Activated CD8-positive, alpha-beta memory T cell treated with anti-CD3 and anti-CD28 coated beads for 24 hours (primary cell): Measurements from ENCODE around the gene EED.
A peak's percentile ranks its signal among the peaks of the same experiment; 100 is the strongest.
"Not testable (repeated sequence)": the region's sequence is repeated elsewhere in the genome, so short reads cannot be mapped to it uniquely, and the experiment has no call there.

Experiments used
- DNase-seq: peaks from one replicate; pipeline ENCODE4 v3.0.0-alpha.2; 2020

Gene EED

DNA sequence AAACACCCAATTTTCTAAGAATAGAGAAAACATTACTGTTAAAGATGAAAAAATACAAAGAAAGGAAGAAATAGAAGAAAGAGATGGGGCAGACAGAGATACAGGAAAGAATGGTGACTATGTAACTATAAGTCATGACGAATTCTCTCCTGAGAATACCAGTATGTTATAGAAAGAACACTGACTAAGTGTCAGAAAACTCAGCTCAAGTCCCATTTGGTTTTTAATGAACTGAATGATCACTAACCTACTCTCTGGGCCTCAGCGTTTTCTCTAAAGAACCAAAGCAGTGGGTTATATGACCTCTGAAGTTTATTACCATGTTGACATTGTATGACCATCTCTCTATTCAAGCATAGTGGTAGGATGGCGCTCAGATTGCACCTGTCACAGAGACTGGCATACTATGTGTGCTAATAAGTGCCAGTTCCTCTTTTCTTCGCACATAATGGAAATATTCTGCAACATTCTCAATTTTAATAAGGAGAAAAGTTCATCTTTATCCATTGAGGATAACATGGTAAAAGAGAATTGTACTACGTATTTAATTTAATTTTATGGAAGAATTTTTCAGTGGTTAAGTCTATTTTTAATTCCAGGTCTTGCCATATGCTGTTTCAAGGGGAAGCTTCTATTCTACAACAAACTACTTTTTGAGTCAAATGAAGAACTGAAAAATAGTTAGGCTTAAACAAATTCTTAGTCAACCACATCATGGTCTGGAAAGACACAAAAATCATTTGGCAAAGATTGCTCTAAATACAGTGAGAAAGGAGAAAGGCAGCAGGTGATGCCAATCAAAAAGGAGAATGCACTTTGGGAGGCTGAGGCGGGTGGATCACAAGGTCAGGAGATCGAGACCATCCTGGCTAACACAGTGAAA lies 25.0 kb upstream of the EED start:
- no peak for DNase-seq

DNA sequence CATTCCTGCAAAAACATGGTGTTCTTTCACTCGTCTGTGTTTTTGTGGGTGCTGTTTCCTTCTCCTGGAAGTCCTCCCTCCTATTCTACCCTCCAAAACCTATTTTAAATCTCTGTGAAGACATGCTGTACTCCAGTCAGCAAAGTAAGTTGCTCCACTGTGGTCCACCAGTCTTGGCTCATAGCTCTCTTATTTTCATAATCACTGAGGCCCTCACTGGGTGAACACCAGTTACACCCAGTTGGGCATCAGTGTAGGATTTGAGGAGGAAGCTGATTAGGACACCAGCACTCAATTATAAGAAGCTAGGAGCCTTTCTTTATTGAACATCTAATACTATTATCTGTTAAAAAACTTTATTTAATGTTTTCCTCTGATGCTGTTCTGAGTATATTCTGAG lies 23.9 kb upstream of the EED start:
- DNase-seq, result no peak

DNA sequence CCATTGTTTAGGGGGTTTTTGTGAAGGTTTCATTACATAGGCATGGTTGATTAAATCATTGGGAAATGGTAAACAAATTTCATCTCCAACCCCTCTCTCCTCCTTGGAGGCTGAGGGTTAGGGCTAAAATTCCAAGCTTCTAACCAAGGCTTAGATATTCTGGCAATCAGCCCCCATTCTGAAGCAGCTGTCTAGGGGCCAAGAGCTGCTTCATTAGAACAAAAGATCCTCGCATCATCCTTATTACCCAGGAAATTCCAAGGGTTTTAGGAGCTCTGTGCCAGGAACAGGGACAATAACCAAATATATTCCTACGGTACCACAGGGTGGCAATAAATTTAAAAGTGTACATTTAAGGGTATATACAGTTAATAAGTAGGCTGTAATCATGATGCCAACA lies 22.5 kb upstream of the EED start:
- DNase-seq, result no peak

DNA sequence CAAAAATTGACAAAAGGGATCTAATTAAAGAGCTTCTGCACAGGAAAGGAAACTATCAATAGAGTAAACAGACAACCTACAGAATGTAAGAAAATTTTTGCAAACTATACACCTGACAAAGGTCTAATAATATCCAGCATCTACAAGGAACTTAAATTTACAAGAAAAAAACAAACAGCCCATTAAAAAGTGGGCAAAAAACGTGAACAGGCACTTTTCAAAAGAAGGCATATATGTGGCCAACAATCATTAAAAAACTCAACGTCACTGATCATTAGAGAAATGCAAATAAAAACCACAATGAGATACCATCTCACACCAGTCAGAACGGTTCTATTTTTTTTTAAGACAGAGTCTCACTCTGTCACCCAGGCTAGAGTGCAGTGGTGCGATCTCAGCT lies 20.0 kb upstream of the EED start:
- DNase-seq, result not testable (repeated sequence)

DNA sequence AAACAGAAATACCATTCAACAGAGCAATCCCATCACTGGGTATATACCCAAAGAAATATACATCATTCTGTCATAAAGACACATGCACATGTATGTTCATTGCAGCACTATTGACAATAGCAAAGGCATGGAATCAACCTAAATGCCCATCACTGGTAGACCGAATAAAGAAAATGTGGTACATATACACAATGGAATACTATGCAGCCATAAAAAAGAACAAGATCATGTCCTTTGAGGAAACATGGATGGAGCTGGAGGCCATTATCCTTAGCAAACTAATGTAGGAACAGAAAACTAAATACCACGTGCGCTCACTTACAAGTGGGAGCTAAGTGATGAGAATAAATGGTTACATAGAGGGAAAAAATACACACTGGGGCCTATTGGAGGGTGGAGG lies 19.2 kb upstream of the EED start:
- not testable (repeated sequence) for DNase-seq

DNA sequence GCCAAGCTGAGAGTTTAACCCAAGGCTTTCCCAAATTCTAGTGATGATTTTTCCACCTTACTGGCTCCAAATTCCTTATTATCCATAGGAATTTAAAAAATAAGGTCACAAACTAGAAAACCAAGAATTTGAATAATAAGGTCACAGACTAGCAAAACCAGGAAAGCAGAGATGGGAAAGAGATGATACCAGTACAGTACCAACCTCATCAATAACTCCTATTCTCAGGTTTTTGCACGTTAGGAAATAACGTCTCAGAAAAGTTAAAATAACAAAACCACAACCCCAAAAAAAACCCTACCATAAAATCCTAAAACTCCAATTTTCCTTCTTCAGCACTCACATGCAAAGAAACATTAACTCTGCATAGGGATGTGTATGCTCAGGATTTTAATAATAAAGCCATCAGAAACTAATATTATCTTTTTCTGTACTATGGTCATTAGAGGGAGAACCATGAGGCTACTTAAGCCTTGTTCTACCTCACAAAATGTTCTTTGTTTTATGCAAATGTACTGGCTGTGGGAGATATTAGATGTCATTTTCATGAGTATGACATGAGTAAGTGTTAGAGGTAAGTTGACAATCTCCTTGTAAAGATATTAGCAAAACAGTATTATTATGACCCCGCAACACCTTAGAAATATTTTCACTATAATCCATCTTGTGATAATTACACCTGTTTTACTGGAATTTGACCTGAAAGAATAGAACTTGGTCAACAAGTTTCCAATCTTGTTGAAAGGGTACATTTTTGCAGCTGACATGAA lies 16.1 kb upstream of the EED start:
- DNase-seq, result no peak

DNA sequence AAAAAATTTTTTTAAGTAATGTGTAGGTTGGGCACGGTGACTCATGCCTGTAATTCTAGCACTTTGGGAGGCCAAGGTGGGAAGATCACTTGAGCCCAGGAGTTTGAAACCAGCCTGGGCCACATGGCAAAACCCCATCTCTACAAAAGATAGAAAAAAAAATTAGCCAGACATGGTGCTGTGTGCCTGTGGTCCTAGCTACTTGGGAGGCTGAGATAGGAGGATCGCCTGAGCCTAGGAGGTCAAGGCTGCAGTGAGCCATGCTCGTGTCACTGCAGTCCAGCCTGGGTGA lies 15.6 kb upstream of the EED start:
- peak; percentile 67 for DNase-seq

DNA sequence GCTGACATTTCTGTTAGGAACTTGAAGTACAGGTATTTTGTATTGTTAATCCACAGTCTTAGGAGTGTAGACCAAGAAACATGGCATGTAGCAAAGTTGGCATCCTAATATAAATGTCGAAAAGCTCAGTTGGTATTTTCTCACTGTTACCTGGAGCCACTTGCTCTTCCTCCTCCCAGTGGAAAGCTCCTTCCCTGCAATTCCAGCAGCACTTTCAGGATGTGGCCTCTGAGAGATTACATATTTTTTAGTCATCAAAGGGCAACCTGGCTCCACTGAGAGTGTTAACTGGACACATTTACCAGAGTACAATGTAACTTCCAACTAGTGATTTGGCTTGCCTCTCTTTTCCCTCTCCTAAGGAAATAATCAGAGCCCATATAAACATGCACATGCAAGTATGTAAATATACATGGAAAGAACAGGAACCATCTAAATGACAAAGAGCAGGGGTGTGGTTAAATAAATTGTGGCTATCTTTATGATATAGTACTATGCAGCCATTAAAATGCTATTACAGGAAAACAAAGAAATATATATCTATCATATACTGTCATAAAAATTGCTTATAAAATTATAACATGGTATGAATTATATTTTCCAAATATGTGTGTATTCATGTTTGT lies 14.3 kb upstream of the EED start:
- DNase-seq, result no peak

DNA sequence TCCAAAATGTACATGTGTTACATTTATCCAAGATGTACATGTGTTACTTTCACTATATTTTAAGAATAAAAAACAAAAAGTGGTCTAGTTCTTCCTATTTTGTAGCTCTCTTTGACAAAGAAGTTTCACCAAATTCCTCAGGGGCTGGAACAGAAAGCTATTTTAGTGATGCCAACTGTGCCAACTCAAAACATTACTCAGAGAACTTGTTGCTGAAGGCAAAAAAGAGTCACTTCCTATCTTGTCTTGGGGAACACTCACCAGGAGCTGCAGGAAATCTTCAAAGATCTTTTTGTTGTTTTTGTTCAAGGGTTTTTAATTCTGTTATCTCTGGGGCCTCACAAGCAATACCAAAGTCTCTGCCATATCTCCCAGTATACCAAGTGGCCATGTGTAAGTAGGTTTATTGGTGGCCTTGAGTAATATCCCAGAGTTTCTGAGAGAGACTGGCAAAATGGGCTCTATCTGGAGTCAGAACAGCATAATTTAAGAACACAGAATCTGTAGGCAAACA lies 13.6 kb upstream of the EED start:
- no peak for DNase-seq

DNA sequence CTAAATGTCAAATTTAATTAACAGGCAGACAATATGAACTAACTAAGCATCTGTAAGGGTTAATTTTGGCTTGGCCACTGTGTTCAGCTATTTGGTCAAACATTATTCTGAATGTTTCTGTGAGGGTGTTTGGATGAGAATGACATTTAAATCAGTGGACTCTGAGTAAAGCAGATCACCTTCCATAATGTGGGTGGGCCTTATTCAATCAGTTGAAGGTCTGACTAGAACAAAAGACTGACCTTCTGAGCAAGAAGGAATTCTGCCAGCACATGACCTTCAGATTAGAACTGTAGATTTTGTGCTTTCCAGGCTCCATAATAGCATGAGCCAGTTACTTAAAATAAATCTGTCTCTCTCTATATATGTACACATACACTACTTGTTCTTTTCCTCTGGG lies 12.0 kb upstream of the EED start:
- DNase-seq, result no peak

DNA sequence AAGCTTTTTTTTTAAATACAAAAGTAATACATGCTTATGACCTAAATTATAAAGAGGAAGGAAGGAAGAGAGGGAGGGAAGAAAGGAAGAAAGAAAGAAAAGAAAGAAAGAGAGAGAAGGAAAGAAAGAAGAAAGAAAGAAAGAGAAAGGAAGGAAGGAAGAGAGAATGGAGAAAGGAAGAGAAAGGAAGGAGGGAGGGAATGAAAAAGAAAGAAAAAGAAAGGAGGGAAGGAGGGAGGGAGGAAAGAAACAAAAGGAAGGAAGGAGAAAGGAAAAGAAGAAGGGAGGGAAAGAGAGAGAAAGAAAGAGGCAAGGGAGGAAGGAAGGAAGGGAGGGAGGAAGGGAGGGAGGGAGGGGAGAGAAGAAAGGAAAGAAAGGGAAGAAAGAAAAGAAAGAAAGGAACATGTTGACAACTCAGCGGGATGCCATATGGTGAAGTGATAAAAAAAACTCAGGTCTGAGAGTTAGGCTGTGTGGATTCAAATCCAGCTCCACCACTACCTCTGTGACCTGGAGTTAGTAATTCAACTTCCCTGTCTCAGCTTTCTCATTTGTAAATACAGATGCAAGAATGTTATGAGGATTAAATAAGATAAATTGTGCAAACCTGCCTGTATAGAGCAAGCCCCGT lies 9.6 kb upstream of the EED start:
- DNase-seq, result no peak

DNA sequence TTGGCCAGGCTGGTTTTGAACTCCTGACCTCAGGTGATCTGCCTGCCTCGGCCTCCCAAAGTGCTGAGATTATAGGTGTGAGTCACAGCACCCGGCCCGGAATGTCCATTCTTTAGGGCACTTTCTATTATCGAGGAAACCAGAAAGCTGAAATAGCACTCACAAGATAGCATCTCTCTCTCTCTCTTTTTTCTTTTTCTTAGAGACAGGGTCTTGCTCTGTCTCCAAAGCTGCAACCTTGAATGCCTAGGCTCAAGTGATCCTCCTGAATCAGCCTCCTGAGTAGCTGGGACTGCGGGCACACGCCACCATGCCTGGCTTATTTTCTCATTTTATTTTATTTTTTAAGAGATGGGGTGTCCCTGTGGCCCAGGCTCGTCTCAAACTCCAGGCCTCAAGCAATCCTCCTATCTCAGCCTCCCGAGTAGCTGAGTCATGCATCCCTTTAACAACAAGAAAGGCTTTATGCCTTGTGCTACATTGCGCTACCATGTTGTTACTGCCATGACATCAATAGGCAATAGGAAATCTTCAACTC lies 7.2 kb upstream of the EED start:
- DNase-seq, result no peak

DNA sequence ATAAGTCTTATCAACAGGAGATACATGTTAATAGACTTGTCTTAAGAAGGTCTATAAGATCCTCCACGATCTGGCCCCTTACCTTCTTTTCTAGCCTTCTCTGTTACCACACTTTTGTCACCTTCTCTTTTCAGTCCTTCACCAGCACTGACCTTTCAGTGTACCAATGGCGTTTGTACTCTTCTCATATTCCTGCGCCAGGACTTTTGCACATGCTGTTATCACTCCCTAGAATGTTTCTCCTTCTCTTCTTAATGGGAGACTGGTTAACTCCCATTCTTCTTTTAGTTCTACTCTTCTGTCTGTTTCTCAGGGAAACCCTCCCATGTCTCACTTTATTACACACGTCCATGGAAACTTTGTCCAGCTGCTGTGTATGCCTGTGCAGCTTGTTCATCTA lies 4.4 kb upstream of the EED start:
- DNase-seq, result no peak

DNA sequence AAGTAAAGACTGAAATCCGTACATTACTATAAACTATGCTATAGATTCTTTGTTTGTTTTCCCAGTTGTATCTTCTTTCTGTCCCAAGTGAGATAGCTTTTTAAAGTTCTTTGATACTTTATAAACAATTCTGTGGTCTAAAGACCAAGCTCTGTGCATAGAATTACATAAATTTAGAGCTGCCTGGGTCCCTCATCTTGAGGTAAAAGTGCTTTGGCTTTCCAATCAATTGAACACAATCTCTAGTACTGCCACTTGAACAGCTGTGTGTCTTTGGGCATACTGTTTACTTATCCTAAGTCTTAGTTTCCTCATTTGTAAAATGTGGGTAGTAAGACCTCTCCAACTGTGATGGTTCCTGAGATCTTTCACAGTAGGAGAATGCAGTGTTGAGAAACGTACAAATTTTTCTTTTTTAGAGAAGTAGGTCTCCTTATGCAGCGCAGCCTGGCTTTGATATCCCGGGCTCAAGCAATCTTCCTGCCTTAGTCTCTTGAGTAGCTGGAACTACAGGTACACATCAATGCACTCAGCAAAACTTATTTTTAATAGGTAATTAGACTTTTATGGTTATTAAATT lies 2.5 kb upstream of the EED start:
- no peak for DNase-seq

DNA sequence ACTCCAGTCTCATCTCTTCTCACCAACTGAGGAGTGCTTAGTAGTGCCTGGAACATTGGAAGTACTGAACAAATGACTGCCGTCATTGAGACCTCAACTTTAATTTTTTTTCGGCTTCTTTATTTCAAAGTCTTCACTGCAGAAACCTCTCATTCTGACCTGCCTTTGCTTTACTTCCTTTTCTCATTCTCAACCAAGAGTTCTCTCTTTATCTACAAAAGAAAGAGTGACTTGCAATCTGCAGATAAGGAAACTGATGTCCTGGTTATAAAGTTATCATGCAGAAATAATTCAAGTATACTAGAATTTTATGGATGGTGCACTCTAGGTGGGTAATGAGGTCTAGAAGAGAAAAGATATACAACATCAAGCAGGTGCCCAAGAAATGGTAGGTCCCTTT lies 1.2 kb upstream of the EED start:
- no peak for DNase-seq

DNA sequence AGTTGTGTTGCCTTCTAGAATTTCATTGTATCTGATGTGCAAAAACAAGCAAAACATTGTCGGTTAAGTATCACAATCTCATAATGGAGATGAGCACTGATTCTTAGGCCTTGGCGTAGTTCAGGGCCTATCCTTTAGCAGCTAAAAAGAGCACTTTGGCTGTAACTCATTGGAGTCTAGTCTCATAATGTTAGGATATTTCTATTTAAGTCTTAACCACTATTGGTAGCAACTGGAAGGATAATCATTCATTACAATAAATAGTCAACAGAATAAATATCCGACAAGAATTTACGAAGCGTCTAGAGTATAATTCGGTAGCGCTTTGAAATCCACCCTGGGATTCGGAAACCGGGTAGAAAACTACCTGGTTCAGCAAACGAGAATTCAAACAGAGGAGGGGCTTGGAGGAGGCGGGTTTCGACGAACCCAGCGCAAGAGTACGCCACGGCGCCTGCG lies 461 bp upstream of the EED start:
- no peak for DNase-seq

DNA sequence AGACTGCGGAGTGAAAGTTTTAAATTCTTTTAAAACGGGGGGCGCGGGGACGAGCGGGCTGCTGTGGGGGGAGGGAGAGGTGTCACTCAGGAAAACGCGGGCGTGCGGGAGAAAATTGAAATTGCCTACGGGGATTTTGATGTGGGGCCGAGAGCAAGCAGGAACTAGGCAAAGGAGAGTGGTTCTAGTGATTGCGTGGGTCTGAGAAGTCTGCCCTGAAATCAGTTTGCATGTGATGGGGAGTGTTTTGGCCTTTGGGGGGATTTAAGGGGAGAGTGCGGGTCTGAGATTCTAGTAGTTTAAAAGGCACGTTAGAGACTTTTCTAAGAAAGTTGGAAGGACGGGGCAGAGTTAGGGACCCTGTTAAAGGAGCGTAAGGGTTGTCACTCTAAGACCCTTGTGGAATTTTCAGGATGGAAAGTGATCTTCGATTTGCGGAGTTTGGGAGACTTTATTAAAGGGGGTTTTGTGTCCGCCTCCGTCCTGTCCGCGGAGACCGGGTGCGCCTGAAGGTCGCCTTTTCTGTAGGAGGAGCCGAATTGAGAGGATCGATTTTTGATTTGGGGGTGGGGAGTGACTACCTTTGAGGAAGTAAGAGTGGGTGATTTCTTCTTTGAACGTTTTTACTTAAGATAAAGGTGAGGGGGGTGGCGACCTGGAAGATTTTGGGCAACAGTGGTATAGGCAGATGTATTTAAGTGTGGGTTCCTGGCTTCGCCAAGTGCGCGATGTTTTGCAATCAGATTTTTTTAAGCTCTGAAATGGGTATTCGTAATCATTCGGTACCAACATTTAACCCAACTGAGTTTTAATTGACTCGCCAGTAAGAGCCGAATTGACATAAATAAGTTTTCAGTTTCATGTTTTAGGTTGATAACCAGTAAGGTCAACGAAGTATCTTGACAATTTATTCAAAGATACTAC lies 1.1 kb downstream of the EED start:
- DNase-seq, result peak; percentile 66

DNA sequence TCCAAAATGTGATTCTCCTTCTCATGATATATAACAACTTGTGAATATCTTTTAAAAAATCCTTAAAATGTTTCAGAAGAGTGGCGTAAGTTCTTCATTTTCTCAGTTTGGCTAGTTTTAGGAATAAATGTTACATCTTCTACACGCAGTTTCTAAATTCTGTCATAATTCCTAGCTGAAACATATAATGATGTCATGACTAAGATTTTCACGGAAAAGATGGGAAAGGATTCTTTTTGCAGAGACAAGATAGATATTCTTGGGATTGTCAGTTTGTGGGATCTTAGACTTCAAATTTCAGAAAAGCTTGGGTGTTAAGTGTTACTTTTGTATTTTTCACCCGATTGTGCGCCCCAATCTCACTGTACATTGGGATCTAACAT lies 1.7 kb downstream of the EED start:
- no peak for DNase-seq

DNA sequence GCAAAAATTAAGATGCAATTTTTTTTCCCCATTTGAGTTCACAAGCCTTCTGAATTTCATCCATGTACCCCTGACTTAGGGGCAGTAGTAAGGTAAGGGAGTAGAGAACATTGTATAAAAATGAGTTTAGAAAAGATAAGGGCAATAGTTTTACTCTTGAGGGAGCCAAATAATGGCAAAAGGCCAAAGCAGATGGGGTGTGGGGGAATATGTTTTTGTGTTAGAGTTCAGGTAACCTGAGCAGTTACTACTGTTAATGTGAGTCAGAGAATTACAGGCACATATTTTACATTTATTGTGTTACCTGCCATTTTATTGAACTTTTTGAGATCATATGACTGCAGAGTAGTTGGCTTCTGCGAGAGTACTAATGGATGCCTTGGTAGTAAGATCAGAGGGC lies 3.1 kb downstream of the EED start:
- DNase-seq, result no peak

DNA sequence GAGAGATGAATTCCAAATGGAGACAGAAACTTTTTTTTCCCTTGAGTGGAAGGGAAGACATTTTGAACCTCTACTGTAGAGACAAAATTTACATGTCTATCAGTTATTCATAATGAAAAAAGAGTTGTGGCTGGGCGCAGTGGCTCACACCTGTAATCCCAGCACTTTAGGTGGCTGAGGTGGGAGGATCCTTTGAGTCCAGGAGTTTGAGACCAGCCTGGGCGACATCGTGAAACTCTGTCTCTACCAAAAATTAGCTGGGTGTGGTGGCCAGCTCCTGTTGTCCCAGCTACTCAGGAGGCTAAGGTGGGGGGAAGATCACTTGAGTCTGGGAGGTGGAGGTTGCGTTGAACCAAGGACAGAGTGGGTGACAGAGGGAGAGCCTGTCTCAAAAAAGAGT lies 4.1 kb downstream of the EED start:
- DNase-seq, result no peak

DNA sequence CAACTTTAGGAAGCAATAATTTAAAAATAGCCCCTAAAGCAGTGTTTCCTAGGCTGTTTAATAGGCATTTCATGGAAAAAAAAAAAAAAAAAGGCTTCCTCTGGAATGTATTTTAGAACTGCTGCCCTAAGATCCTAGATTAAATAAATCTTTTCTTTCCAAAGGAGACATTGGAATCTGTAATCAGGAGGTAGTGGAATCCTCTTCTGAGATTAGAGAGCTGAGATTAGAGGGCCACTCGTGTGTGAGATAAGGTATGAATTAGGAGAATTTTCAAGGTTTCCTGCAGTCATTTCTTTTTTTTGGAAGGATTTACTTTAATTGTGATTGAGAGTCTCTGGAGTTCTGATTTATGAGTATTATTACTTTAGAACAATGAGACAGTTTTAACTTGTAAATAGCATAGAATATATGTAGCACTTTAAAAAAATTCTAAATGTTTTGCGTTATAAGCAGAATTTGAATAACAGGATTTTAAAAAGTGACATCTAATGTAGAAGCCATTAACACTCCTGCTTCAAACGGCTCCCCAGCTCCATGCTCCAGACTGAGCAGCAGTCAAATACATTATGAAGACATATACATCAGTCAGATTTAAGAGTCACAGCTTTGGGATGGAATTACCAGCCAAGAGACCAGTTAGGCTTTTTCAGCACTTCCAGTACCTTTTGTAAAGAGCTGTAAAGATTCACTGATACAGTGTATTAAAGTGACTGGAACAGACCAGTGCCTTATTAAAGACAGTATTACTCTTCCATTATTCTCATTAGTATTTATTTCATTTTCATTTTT lies 5.0 kb downstream of the EED start:
- DNase-seq, result no peak
